ENCODE measurements around the gene APOC4. TPM values are rescaled to one million over a fixed set of nuclear protein-coding genes. Genes with fewer than 3 reads are reported as not detected.

Gene APOC4
- total RNA-seq, 1 donor from 2014 or later = not detected

GRCh38 chr19:44993926-44994537 is 52.0 kb downstream of the APOC4 start:
- DNase-seq = no peak

Other genes with a start within 250 kb of the APOC4 start
- gene CEACAM16, start 243.1 kb upstream of the APOC4 start, total RNA-seq = not detected
- not detected for gene BCL3, start 193.5 kb upstream of the APOC4 start, total RNA-seq
- not detected for gene CBLC, start 164.3 kb upstream of the APOC4 start, total RNA-seq
- gene BCAM, start 133.1 kb upstream of the APOC4 start, total RNA-seq = 2.3 TPM
- gene NECTIN2, start 95.9 kb upstream of the APOC4 start, total RNA-seq = 29.2 TPM
- 23.1 TPM for gene TOMM40, start 51.0 kb upstream of the APOC4 start, total RNA-seq
- 68.9 TPM for gene APOE, start 36.4 kb upstream of the APOC4 start, total RNA-seq
- gene APOC1, start 27.6 kb upstream of the APOC4 start, total RNA-seq = 5.3 TPM
- gene APOC2, start 3.8 kb downstream of the APOC4 start, total RNA-seq = 1.4 TPM
- 27.5 TPM for gene CLPTM1, start 13.1 kb downstream of the APOC4 start, total RNA-seq
- gene RELB, start 59.2 kb downstream of the APOC4 start, total RNA-seq = 0.62 TPM
- 3.9 TPM for gene CLASRP, start 96.8 kb downstream of the APOC4 start, total RNA-seq
- gene ZNF296, start 134.2 kb downstream of the APOC4 start, total RNA-seq = not detected
- 13.3 TPM for gene GEMIN7, start 137.0 kb downstream of the APOC4 start, total RNA-seq
- gene PPP1R37, start 150.9 kb downstream of the APOC4 start, total RNA-seq = 20.6 TPM
- gene NKPD1, start 218.7 kb downstream of the APOC4 start, total RNA-seq = 0.47 TPM
- 2.2 TPM for gene TRAPPC6A, start 236.0 kb downstream of the APOC4 start, total RNA-seq
- 3.1 TPM for gene BLOC1S3, start 236.5 kb downstream of the APOC4 start, total RNA-seq

All from occipital lobe (tissue), 2 donors.